ENCODE measurements around the gene PON3.

The PON3 gene

GRCh38 chr7:95368235-95368634 is 27.9 kb downstream of the PON3 start:
- no peak for DNase-seq
- in situ Hi-C loops (cut with HindIII; ENCODE audit: low pct_ligation_motif_present, low pct_unique_long_range_greater_than_20kb, low sequenced_read_pairs): no loop called here

- DNase-seq: no peak
- in situ Hi-C loops (cut with HindIII; ENCODE audit: low pct_ligation_motif_present, low pct_unique_long_range_greater_than_20kb, low sequenced_read_pairs): no loop called here
These were observed 28.6 kb downstream of the PON3 start for GRCh38 chr7:95367606-95368005.

GRCh38 chr7:95365151-95365550 is 31.0 kb downstream of the PON3 start:
- in situ Hi-C loops (cut with HindIII; ENCODE audit: low pct_ligation_motif_present, low pct_unique_long_range_greater_than_20kb, low sequenced_read_pairs): no loop called here
- no peak for DNase-seq

DNA sequence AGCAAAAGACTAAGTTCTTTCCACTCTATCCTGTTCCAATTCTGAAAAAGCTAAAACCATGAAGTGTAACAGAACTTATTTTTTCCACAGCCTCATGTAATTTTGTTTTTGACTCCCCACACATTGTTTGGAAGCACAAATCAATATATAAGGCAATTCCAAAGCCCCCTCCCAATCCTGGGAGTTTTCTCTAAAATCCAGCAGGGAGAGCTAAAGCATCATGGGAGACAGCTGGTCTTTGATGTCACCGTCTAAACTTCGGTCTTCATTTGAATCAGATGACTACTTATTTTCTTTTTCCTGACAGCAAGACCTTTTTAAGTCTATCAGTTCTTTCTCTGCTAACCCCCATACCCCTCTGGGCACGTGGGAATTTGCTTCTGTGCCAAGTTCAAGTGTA is 38.6 kb downstream of the PON3 start:
- DNase-seq: no peak
- in situ Hi-C loops (cut with HindIII; ENCODE audit: low pct_ligation_motif_present, low pct_unique_long_range_greater_than_20kb, low sequenced_read_pairs): no loop called here

GRCh38 chr7:95342642-95343307 is 53.4 kb downstream of the PON3 start:
- in situ Hi-C loops (cut with HindIII; ENCODE audit: low pct_ligation_motif_present, low pct_unique_long_range_greater_than_20kb, low sequenced_read_pairs): no loop called here
- DNase-seq: no peak

DNA sequence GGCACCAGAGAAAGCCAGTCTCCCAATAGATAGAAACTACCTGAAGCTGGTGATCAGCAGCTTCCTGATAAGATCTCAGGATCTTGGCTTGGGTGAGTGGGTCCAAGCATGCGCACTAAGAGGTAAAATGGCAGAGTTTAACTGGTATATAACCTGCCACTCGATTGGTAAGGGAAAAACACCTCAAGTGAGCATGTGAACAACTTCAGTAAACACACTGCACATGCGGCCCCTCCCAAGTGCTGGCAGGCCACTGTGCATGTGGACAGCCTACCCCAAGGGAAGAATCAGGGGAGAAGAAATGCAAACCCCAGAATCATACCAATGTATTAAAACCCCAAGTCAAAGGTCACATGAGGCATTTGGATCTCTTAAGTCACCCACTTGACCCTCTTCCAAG is 54.1 kb downstream of the PON3 start:
- in situ Hi-C loops (cut with HindIII; ENCODE audit: low pct_ligation_motif_present, low pct_unique_long_range_greater_than_20kb, low sequenced_read_pairs): no loop called here
- DNase-seq: no peak

DNA sequence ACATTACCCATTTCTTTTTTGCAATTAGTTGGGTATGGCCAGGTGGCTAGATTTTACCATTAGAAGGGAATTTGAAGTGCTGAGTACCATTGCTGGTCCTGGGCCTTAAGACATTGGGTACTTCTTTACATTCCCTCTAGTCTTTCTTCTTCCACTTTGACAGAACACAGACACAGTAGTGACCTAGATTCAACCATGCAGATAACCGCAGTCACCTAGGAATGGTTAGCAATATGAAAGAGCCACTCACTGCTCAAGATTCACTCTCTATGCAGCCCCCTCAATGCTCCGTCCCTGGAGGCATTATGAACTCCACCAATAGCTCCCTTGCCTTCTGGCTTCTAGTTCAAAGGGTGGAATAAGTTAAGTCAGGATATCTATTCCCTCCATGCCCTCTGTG is 55.7 kb downstream of the PON3 start:
- in situ Hi-C loops (cut with HindIII; ENCODE audit: low pct_ligation_motif_present, low pct_unique_long_range_greater_than_20kb, low sequenced_read_pairs): no loop called here
- no peak for DNase-seq

- no peak for DNase-seq
- in situ Hi-C loops (cut with HindIII; ENCODE audit: low pct_ligation_motif_present, low pct_unique_long_range_greater_than_20kb, low sequenced_read_pairs): no loop called here
These were observed 57.3 kb downstream of the PON3 start for GRCh38 chr7:95338832-95339231.

DNA sequence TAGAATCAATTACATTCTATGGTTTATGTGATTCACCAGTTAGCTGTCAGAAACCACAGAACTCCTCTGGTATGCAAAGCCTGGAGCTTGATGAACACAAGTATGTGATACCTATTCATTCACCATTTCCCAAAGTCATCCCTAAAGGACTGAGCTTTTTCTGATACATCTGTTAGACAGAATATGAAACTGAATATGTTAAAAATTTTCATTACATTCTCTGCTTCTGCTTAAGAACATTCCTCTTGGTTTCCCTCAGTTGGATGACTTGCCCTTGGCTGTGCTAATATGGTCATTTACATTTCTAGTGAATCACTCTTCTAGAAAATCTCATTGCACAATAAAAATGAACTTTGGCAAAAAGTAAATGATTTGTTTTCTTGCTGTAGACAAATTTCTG is 61.1 kb downstream of the PON3 start:
- peak; percentile 86 for DNase-seq
- in situ Hi-C loops (cut with HindIII; ENCODE audit: low pct_ligation_motif_present, low pct_unique_long_range_greater_than_20kb, low sequenced_read_pairs): no loop called here

DNA sequence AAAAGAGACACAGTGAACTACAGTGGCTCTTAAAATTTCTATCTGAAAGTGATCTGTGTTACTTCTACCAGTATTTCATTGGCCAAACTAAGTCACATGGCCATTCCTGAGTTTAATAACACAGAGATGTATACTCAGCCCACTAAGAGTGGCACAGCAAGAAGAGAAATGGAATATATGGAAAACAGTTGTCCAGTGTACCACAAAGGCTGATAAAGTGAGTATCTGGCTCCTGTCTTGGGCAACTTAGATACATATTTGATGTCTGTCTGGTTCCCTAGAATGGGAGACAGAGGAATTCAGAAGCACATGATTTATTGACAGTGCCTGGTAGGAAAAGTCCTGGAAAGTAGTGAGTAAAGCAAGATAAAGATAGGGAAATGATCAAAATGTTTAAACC is 61.7 kb downstream of the PON3 start:
- in situ Hi-C loops (cut with HindIII; ENCODE audit: low pct_ligation_motif_present, low pct_unique_long_range_greater_than_20kb, low sequenced_read_pairs): no loop called here
- no peak for DNase-seq

- no peak for DNase-seq
- in situ Hi-C loops (cut with HindIII; ENCODE audit: low pct_ligation_motif_present, low pct_unique_long_range_greater_than_20kb, low sequenced_read_pairs): no loop called here
These were observed 65.2 kb downstream of the PON3 start for GRCh38 chr7:95330961-95331337.

DNA sequence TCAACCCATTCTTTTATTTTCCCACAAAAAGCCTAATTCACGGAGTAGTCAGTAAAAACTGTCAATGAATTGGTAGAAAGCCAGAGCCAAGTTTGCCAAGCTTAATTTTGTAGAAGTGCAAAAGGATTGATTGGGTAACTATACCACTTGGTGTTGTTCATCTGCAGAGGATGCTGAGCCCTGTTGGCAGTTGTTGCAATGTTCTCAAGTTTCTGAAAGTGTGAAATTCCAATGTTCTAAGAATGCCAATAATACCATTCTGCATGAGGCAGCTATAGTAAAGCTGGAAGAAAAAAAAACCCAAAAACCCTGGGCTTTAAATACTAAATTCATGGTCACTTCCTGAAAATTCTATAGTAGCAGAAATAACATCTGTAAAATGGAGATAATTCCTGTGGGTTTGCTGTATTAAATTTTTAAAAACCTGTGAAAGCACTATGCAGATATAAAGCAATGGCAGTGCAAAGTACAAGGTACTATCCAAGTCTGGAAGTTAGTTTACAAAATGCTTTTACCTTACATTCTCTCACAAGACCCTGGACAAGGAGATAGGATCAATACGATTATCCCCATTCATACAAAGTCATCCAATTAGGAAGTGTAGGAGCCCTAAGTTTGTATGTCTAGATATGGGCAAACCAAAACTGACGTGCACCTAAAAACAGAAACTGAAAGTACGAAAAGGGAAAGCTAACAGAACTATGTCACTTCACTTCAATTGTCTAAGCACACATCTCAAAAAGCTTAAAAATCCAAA is 65.8 kb downstream of the PON3 start:
- peak; percentile 68 for DNase-seq
- in situ Hi-C loops (cut with HindIII; ENCODE audit: low pct_ligation_motif_present, low pct_unique_long_range_greater_than_20kb, low sequenced_read_pairs): no loop called here

DNA sequence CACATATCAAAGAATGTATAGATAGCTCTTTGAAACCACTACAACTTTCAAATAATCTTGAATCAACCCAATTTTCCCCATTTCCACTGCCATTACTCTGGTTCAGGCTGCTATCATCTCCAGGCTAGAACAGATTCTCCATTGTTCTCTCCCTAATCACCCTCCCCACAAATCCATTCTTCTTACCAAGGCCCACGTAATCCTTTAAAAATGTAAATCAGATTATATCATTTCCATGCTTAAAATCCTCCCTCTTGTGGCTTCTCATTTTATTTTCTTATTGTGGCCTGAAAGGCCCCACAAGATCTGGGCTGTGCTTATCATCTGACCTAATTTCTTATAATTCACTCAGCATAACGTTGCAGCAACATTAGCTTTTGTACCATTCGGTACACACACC is 68.8 kb downstream of the PON3 start:
- DNase-seq: no peak
- in situ Hi-C loops (cut with HindIII; ENCODE audit: low pct_ligation_motif_present, low pct_unique_long_range_greater_than_20kb, low sequenced_read_pairs): no loop called here

GRCh38 chr7:95324431-95324830 is 71.7 kb downstream of the PON3 start, which contains the start of gene PON1:
TSS of gene PON1 (minus strand) at chr7:95324532. CDS start at chr7:95324475, 57 bp downstream.
- no peak for DNase-seq
- in situ Hi-C loops (cut with HindIII; ENCODE audit: low pct_ligation_motif_present, low pct_unique_long_range_greater_than_20kb, low sequenced_read_pairs): no loop called here

GRCh38 chr7:95323410-95324129 is 72.6 kb downstream of the PON3 start:
- no peak for DNase-seq
- in situ Hi-C loops (cut with HindIII; ENCODE audit: low pct_ligation_motif_present, low pct_unique_long_range_greater_than_20kb, low sequenced_read_pairs): no loop called here

- DNase-seq: no peak
- in situ Hi-C loops (cut with HindIII; ENCODE audit: low pct_ligation_motif_present, low pct_unique_long_range_greater_than_20kb, low sequenced_read_pairs): no loop called here
These were observed 73.3 kb downstream of the PON3 start for GRCh38 chr7:95322854-95323253.

- in situ Hi-C loops (cut with HindIII; ENCODE audit: low pct_ligation_motif_present, low pct_unique_long_range_greater_than_20kb, low sequenced_read_pairs): no loop called here
- no peak for DNase-seq
These were observed 73.8 kb downstream of the PON3 start for GRCh38 chr7:95322396-95322795.

DNA sequence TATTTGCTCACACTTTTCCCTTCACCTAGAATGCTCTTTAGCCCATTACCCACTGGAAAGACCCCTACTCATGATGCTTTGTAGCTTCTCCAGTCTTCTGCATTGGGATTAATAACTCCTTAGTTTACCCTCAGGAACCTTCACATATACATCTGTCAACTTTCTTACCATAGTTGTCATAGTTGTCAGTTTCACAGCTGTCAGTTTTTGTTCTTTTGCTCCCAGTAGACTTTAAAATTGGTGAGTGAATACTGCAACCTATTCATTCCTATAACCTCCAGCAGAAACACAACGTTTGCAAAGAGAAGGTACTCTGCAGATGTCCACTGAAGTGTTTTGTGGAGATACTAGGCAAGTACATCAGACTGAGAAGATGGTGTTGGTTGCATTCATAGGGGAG is 74.5 kb downstream of the PON3 start:
- DNase-seq: no peak
- in situ Hi-C loops (cut with HindIII; ENCODE audit: low pct_ligation_motif_present, low pct_unique_long_range_greater_than_20kb, low sequenced_read_pairs): no loop called here

- in situ Hi-C loops (cut with HindIII; ENCODE audit: low pct_ligation_motif_present, low pct_unique_long_range_greater_than_20kb, low sequenced_read_pairs): no loop called here
- no peak for DNase-seq
These were observed 75.5 kb downstream of the PON3 start for GRCh38 chr7:95320651-95321050.

- in situ Hi-C loops (cut with HindIII; ENCODE audit: low pct_ligation_motif_present, low pct_unique_long_range_greater_than_20kb, low sequenced_read_pairs): no loop called here
- DNase-seq: no peak
These were observed 76.6 kb downstream of the PON3 start for GRCh38 chr7:95319570-95319969.

All from ACHN (cell line).